ENCODE results near the gene CXorf65.

Gene CXorf65

DNA sequence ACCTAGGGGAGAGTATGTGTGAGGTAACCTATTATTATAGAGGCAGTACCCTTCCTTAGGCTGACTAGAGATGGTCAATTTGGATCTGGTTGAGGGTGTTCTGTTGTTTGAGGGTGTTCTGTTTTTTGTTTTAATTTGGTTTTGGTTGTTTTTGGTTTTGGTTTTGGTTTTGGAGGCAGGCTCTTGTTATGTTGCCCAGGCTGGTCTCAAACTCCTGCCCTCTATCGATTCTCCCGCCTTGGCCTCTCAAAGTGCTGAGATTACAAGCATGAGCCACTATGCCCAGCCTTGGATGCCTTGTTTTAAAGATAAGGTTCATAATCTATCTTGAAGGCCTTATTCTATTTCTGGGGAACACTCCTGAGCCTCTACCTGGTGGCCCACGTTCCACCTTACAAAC lies 912 bp downstream of the CXorf65 start:
- no peak for DNase-seq

DNA sequence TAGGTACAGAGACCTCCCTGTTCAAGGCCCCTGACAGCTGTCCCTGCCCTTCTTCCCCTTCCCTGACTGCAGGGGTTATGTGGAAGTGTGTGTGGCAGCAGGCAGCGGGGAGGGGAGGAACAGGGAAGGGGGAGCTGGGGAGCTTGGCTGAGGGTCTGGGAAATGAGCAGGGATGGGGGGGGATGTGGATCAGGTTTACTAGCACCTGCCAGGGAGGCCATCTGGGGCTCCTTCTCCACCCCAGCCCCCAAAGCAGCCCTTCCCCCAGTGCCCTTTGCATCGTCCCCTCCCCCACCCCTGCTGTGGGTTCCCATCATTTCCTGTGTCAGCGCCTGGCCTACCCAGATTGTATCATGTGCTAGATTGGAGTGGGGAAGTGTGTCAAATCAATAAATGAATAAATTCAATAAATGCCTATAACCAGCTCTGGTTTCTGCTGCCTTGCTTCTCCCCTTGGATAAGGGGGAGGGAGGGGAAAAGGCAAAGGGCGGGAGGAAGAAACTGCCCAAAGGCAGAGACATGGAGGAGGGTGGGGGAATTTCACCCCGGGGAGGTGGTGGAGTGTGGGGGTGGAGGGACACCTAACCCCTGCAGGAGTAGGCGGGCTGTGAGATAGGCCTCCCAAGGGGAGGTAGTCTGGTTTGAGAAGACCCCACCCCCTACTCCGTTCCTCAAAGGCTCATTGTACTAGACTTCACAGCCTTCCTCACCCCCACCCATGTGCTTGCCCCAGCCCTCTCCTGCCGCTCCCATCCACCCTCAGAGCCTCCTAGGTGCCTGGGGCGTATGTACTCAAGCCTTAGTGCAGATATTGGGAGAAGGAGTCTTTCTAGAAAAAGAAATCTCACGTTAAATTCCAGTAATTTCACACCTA lies 3.2 kb downstream of the CXorf65 start:
- DNase-seq: peak; percentile 9

DNA sequence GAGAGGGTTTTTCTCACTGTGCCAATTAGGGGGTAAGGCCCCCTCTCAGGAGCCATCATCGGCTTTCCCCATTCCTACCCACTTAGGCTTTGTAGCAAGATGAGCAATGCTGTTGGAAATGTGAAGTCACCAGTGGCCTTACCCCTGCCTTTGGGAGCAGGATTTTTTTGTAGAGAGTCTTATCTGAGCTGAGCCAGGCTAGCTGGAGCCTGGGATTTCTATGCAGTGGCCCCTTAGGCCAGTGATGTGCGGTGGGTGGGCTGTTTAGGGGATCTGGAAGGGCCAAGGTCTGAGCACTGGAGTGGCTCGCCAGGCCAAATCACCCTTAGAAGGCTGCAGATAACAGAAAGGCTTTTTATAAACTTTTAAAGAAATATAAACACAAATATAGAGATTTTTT lies 4.2 kb downstream of the CXorf65 start:
- DNase-seq: no peak

DNA sequence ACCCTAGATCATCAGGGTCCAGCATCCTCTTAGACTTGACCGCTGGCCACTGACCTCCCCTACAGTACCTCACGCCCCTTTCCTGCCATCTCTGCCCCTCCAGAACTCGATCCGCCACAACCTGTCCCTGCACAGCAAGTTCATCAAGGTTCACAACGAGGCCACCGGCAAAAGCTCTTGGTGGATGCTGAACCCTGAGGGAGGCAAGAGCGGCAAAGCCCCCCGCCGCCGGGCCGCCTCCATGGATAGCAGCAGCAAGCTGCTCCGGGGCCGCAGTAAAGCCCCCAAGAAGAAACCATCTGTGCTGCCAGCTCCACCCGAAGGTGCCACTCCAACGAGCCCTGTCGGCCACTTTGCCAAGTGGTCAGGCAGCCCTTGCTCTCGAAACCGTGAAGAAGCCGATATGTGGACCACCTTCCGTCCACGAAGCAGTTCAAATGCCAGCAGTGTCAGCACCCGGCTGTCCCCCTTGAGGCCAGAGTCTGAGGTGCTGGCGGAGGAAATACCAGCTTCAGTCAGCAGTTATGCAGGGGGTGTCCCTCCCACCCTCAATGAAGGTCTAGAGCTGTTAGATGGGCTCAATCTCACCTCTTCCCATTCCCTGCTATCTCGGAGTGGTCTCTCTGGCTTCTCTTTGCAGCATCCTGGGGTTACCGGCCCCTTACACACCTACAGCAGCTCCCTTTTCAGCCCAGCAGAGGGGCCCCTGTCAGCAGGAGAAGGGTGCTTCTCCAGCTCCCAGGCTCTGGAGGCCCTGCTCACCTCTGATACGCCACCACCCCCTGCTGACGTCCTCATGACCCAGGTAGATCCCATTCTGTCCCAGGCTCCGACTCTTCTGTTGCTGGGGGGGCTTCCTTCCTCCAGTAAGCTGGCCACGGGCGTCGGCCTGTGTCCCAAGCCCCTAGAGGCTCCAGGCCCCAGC lies 5.7 kb downstream of the CXorf65 start:
- no peak for DNase-seq

DNA sequence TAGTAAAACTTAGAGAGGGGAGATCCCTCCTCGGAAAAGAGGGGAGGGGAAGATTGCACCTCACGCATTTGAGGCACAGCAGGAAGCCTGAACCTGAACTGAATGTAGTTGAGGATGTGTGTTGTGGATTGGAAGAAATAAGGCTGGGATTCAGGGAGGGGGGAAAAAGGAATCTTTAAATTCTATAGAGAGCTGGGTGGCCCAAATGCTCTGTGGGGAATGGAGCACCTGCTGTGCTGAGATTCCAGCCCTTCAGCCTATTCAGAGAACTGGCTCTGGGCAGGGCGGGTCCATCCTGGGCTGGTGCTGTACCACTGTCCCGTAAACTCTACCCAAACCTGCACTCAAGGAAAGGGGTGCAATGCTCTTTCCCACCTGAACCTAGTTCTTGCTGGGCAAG lies 6.8 kb downstream of the CXorf65 start:
- DNase-seq: no peak

DNA sequence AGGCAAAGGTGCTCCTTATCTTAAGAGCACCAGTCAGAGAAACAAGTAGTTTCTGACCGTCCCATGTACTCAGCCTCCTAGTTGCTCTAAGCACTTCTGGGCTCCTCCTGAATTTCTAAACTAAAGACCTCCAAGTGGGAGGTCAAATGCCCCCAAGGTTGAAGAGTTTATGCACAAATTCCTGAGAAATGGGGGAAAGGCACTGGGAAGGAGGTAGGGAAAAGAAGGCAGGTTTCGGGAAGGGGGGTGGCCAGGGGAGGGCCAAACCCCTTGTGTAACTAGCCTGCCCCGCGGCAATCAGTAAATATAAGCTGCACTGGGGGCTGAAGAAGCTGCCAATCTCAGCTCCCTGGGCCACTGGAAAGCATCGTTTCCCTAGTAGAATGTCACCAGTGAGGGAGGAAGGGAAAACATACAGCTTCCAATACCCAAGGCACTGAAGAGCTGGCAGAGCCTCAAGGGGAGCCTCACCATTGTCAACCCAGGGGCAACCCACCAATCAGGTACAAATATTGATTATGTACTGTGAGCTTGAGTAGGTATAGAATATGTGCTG lies 7.5 kb downstream of the CXorf65 start:
- DNase-seq: no peak

DNA sequence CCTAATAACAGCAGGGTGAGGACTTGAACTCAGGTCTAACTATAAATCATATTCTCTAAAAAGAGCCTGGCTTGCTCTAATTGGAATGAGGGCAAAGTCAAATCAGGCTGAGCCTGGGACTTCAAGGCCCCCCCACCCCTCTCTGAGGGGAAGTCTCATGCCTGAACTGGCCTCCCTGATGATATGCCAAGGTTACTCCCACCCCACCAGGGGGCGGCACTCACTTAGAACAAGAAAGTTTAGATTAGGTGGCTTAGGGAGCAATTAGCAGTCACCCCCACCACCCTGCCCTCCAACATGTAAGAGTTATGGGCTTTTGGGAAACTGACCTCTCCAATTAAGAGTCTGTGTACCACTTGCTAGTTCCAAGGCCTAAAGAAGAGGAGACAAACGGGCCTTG lies 8.2 kb downstream of the CXorf65 start:
- no peak for DNase-seq

DNA sequence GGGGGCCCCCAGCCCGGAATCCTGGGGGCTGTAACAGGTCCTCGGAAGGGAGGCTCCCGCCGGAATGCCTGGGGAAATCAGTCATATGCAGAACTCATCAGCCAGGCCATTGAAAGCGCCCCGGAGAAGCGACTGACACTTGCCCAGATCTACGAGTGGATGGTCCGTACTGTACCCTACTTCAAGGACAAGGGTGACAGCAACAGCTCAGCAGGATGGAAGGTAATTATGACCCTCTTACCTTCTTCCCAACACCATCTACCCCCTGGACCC lies 9.8 kb downstream of the CXorf65 start:
- no peak for DNase-seq

DNA sequence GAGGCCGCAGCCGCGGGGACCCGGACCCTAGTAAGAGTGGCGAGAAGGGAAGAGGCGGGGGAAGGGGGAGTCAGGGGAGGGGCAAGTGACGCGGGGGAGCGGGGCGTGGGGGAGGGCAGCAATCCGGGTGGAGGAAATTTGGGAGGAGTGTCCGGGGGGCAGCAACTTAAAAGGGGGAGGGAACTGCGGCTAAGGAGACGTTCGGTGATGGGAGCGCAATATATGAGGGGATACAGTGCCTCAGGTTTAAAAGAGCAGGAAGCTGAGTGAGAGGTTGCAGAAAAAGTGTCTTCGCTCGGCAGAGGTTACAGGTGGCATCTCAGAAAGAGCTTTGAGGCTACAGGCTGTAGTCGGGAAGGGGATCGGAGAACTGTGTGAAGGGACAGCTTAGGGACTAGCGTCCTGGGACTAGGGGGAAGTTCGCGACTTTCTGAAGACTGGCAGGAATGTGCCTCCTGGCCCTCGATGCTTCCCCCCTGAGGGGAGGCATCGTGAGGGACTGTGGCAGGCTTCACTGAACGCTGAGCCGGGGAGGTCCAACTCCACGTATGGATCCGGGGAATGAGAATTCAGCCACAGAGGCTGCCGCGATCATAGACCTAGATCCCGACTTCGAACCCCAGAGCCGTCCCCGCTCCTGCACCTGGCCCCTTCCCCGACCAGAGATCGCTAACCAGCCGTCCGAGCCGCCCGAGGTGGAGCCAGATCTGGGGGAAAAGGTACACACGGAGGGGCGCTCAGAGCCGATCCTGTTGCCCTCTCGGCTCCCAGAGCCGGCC lies 10.4 kb downstream of the CXorf65 start:
- DNase-seq: peak; percentile 17

DNA sequence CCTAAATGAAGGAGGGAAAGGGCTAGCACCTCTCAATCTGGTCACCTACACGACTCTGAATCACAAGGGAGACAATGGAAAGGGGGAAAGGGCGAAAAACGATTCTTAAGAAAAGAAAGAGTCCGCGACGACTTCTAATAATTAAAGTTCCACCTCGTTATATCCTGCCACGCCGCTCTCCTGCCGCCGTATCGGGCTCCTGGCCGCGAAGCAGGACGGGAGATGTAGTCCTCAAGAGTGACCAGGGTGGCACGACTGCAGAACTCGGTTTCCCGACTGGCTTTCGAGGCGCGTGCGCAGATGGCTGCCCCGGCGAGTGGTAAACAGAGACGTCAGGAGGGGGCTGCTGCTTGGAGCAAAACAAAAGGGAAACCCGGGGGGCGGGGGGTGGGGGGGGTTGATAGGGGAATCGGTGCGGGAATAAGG lies 11.0 kb downstream of the CXorf65 start, which contains the start of gene FOXO4:
FOXO4 (plus strand) TSS at position 297 of the 426 bp plus-strand sequence. CDS start 678 bp downstream, outside the sequence.
- peak; percentile 84 for DNase-seq

DNA sequence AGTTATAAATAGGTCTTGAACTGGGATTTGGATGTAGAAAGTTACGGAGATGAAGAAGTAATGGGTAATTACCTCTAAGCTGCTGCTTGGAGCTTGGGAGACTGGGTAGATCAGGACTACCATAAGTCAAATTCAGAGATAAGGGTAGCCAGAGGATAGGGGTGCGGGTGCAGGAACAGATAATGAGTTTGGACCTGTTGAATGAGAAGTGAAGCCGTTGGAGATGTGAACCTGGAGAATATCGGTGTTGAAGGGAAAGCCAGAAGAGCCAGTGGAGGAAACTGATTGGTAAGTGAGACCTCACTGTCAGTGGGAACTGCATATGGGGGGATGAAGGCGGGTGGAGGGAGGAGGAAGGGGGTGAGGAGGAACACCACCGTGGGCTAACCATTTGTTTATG lies 11.5 kb downstream of the CXorf65 start:
- DNase-seq: no peak

DNA sequence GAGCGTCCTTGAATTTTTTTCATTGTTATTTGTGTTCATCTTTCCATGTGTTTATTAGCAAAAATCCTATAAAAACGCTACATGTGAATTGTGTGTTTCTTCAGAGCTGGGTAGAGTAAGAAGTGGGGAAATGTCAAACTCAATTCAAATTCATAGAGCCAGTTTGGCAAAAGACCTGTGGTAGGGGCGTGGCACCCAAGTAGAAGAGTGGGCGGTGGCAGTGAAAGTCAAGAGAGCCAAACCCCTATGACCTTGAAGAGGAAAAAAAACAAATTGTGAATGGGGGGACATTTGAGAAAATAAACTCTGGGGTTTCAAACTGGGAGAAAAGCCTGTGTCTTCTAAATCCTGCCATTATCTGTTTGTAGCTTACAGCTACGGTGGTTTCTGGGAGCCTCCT lies 15.3 kb downstream of the CXorf65 start:
- DNase-seq: no peak

DNA sequence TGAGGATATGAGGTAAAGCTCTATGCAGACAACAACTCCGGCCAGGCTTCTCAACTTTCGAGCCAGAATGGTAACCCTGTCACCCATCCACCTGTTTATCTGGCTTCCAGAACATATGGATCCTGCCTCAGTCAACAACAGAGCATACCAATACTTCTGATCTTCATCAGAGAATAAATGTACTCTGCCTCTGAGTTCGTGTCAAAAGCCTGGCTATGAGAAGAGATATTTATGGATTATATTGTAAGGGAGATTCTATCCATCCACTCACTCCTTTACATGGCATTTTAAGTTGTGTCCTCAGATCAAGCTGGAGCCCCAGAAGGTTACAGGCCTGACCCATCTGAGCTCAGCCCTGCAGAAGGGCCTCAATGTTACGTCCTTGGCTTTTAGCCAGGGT lies 20.6 kb downstream of the CXorf65 start:
- no peak for DNase-seq

DNA sequence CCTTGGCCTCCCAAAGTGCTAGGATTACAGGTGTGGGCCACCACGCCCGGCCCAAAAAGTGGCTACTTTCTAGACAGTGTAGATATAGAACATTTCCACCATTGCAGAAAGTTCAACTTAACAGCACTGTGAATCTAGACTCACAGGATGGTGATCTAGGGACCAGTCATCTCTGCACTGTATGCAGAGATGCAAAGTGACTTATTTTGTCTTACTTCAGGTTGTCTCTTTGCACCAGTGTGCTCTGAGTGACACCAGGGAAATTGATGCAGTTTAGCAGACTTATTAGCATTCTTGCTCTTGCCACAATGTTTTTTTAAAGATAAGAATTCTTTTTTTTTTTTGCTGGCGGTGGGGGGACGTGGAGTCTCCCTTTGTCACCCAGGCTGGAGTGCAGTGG lies 23.7 kb downstream of the CXorf65 start:
- no peak for DNase-seq

DNA sequence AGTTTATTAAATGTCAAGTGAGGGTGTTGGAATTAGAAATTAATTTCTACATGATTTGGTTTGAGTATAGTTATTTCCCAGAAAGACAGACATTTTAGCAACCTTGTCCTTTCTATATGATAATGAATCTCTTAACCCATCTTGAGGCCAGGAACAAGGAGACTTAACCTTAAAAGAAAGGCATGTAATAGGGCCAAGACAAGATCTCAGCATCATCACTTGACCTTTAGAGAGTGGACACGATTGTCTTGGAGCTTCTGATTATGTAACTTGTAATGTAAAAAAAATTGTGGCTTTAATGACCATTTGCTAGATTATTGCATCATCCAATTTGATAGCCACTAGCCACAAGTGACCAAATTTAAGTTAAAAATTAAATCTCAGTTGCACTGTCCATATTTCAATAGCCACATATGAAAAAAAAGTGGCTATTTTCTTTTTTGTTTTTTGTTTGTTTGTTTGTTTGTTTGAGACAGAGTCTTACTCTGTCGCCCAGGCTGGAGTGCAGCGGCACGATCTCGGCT lies 24.4 kb downstream of the CXorf65 start:
- no peak for DNase-seq

DNA sequence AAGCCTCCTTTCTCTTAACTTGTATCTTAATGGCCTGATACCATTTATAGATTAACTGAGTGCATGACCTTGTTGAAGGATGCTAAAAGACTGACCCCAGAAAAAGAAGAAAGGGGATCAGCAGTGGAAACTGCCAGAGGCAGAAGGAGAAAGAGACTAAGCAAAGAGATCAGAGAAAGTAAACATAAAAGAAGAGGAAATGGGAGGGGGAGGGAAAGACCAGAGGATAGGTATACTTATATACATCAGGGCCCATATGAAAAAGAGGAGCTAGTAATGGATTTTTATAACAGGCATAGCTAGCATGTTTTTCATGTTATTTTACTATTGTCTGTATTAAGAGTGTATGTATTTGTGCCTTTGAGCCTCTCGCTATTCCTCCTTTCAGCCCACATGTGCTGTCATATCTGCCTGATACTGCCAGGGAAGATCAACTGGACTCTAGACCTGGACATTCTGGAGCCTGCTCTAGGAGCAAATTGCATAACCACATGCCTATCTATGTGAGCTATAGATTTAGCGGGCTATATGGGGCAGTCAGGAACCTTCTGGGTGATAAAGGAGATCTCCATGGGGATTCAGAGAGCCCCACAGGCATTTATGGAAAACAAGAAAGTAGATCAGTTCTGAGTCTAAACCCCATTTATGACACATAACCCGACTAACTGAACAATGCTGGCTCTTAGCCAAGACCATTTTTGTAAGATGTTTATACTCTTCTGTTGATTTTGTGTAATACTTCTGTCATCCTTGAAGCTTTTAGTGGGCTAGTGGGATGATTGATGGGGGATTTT lies 25.0 kb downstream of the CXorf65 start:
- DNase-seq: no peak

DNA sequence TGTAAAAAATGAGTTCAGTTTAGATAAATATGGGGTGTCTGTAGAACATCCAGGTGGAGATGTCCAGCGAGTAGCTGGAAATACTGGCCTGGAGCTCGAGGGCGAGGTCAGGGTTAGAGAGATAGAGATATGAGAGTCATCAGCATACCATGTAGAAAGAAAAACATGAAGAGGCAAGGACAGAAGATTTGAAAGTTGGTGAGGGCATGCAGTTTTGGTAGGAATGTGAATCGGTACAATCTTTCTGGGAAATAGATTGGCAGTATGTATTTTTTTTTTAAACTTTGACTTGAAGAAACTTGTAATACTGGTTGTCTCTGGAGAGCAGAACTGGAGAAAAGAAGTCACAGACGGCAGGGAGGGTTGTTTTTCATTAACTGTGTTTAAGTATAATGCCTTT lies 36.0 kb downstream of the CXorf65 start:
- DNase-seq: no peak

DNA sequence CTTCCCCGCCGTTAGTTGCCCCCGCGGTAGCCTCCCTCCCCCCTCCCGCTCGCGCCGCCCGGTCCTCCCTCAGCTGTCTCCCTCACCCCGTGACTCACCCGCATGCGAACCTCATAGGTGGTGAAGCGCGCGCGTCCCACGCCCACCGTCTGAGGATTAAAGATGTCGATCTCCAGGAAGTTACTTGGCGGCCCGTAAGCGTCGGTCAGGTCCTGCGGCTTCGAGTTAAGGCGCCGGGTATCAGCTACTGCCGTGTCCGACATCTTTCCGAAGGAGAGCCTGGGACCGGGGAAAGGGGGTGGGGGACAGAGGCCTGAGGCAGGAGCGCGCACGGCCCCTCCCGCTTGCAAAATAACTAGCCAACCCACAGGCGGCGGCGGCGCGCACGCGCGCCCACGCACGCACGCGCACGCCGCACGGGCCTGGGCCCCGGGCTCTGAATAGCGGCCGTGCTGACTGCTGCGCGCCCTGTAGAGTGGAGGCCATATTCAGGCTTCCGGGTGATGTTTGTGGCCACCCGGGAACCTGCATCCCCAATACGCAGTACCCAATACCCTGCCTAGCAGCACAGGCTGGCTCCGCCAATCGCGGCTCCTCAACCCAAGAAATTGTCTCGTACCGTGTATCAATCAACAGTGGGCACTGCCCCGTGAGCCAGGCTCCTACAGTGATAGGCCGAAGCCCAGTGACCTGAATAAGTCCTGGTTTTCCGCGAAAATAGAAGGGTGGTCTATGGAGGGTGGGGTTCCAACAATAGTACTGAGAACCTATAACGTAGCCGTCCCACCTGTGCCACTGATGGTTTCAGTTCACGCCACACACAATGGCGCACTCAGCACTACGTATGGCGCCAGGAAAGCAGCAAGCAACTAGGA lies 38.3 kb downstream of the CXorf65 start, which contains the start of gene SNX12:
SNX12 (minus strand) TSS at position 291 of the 875 bp plus-strand sequence; CDS start at position 263, 28 bp downstream.
- DNase-seq: peak; percentile 72

DNA sequence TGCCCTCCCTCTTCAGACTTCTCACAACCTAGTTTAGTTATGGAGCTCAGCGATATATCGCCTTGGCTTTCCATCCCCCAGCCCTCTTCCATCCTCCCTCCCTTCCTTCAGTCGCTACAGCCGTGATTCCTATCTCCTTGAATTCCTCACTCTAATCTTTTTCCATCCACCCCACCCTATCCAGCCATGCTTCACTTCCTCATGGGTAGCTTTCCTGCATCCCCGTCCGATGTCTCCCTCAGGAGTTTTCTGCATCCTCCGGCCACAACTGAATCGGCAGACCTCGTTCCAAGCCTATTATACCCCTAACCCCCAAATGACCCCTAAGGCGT lies 38.9 kb downstream of the CXorf65 start:
- DNase-seq: no peak

DNA sequence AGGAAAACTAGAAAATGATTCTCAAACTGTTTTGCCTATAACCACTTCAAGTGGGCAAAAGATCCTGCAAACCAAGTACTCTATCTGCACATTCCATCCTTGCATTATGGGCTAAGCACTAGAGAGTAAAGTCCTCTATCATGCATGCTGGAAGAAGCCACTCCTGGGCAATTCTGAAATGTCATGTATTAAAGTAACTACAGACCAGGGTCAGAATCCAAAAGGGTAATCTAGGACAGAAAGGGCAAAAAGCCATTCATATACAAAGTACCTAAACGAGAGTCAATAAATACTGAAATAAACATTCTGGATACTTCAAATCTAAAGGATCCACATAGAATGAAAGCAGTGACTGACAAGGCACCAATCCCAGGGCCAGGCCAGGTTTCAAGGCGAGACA lies 39.5 kb downstream of the CXorf65 start:
- DNase-seq: no peak

DNA sequence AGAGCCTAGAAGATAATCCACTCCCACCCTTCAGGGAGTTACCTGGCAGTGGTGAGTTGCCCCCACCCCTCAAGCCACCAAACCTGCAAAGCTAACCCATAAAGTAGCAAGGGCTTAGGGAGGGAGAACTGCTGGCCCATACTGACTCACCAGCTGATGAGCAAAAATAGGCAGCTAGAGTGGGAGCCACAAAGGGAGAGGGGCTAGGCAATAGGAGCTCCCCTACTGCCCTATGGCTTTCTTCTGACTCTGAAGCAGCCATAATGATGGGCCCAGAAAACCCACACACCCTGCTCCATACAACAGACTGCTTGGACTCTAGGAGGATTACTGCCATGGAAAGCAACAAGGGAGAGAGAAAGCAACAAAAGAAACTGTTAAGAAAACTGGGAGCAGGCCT lies 46.4 kb downstream of the CXorf65 start:
- no peak for DNase-seq

All from activated gamma-delta T cell (primary cell).